Measurements from ENCODE around the gene MED25. TPM values are rescaled to one million over a fixed set of nuclear protein-coding genes. Genes with fewer than 3 reads are reported as not detected.

MED25 gene
- total RNA-seq, 1 experiment from 2014 or later, result 89.7 TPM

DNA sequence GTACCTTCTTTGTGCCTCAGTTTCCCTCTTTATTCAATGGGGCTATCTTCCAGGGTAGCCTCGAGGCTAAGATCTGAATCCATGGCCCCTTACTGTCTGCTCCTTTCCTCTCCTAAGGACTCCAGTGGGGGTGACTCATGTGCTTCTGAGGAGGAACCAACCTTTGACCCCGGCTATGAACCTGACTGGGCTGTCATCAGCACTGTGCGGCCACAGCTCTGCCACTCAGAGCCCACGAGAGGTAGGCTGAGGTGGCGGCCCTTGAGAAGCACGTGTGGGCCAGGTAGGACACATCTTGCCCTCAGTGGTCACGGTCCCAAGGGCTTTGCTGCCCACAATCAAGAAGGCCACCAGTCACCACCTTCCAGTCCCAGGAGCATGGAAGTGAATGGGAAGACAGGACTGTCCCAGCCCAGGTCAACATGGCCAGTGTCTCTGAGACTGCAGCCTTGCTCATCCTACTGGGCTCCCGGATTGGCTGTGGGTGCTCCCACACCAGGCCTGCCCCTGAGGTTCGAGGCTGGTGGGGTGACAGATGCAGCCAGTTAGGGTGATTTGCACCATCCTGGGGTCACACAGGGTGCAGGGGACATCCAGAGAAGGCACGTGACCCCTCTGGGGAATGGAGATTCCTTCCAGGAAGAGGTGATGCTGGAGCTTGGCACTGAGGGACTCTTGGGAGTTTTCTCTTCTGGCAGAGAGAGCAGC, 62.2 kb downstream of the MED25 start:
- Mint-ChIP-seq H3K36me3 (ENCODE audit: insufficient read depth, unreplicated experiment) (no peaks in the 10 kb centered on the region), H3K27ac (ENCODE audit: unreplicated experiment) (no peak overlapping the region), H3K4me3 (ENCODE audit: low read depth, unreplicated experiment) (no peak overlapping the region), H3K4me1 (ENCODE audit: low read depth, unreplicated experiment) (peaks cover 17% of the 10 kb centered on the region), H3K27me3 (ENCODE audit: unreplicated experiment) (no peaks in the 10 kb centered on the region), H3K9me3 (ENCODE audit: low read depth, unreplicated experiment) (no peaks in the 10 kb centered on the region)
- CTCF ChIA-PET, result no interaction called here
- intact Hi-C loops (cut with micrococcal nuclease; ENCODE audit: unreplicated experiment), result no loop called here
- no peak for DNase-seq
- BruUV-seq (replicated peaks), result no TSS peak
- TF ChIP-seq, protein P1, sequence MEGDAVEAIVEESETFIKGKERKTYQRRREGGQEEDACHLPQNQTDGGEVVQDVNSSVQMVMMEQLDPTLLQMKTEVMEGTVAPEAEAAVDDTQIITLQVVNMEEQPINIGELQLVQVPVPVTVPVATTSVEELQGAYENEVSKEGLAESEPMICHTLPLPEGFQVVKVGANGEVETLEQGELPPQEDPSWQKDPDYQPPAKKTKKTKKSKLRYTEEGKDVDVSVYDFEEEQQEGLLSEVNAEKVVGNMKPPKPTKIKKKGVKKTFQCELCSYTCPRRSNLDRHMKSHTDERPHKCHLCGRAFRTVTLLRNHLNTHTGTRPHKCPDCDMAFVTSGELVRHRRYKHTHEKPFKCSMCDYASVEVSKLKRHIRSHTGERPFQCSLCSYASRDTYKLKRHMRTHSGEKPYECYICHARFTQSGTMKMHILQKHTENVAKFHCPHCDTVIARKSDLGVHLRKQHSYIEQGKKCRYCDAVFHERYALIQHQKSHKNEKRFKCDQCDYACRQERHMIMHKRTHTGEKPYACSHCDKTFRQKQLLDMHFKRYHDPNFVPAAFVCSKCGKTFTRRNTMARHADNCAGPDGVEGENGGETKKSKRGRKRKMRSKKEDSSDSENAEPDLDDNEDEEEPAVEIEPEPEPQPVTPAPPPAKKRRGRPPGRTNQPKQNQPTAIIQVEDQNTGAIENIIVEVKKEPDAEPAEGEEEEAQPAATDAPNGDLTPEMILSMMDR (IDR thresholded peaks at IDR 0.05; ENCODE audit: unreplicated experiment), result no peak

DNA sequence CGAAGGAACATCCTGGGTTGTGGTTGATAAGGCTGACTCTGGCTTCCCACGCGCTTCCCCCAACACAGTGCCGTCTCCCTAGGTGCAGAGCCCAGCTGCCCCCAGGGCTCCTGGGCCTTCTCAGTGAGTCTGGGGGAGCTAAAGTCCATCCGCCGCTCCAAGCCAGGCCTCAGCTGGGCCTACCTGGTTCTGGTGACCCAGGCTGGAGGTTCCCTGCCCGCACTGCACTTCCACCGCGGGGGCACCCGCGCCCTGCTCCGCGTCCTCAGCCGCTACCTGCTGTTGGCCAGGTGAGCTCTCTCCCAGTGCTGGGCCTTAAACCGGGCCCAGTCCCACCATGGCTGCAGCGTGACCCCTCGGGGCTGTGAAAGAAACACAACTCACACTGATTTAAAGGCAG, 63.1 kb downstream of the MED25 start:
- Mint-ChIP-seq H3K9me3 (ENCODE audit: low read depth, unreplicated experiment) (no peaks in the 10 kb centered on the region), H3K4me3 (ENCODE audit: low read depth, unreplicated experiment) (no peak overlapping the region), H3K27ac (ENCODE audit: unreplicated experiment) (no peak overlapping the region), H3K36me3 (ENCODE audit: insufficient read depth, unreplicated experiment) (no peaks in the 10 kb centered on the region), H3K27me3 (ENCODE audit: unreplicated experiment) (no peaks in the 10 kb centered on the region), H3K4me1 (ENCODE audit: low read depth, unreplicated experiment) (peaks cover 17% of the 10 kb centered on the region)
- CTCF ChIA-PET, result no interaction called here
- TF ChIP-seq, protein P1 (IDR thresholded peaks at IDR 0.05; ENCODE audit: unreplicated experiment), result no peak
- BruUV-seq (replicated peaks), result no TSS peak
- intact Hi-C loops (cut with micrococcal nuclease; ENCODE audit: unreplicated experiment), result no loop called here
- DNase-seq, result no peak

DNA sequence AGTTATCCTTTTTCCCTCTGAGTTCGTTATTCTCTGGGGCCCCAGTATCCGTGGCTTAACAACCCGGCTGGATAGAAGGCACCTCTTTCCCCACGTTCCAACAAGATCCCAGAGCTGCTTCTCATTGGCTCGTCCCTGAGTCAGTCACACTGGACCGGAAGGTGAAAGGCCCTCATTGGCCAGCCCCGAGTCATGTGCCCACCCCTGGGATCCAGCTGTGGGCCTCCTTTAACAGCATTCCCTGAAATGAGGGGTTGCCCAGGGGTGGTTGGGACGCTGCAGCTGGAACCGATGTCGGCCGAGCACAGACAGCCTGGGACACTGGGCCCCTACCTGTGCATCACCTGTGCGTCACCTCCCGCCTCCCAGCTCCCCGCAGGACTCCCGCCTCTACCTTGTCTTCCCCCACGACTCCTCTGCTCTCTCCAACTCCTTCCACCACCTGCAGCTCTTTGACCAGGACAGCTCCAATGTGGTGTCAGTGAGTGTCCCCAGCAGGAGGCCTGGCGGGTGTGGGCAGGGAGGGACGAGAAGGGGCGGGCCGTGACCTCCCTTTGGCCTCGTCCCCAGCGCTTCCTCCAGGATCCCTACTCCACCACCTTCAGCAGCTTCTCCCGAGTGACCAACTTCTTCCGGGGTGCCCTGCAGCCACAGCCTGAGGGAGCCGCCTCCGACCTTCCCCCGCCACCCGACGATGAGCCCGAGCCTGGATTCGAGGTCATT, 63.7 kb downstream of the MED25 start:
- no TSS peak for BruUV-seq (replicated peaks)
- DNase-seq, result no peak
- CTCF ChIA-PET, result no interaction called here

DNA sequence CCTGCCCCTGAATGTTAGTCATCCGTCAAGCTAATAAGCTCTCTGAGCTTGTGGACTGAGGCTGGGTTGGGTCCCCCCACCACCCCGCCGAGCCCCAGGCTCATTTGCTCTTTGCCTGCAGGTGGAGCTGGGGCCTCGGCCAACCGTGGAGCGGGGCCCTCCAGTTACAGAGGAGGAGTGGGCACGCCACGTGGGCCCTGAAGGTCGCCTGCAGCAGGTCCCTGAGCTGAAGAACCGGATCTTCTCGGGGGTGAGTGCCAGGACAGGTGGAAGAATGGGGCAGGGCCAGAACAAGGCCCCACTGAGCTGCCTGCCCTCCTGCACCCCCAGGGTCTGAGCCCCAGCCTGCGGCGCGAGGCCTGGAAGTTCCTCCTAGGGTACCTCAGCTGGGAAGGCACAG, 64.6 kb downstream of the MED25 start:
- peaks cover 2% of the 10 kb centered on the region for H3K36me3 Mint-ChIP-seq (ENCODE audit: insufficient read depth, unreplicated experiment)
- no peak for DNase-seq
- H3K4me3 Mint-ChIP-seq (ENCODE audit: low read depth, unreplicated experiment), result no peak overlapping the region
- H3K9me3 Mint-ChIP-seq (ENCODE audit: low read depth, unreplicated experiment), result no peaks in the 10 kb centered on the region
- TF ChIP-seq, protein P1 (IDR thresholded peaks at IDR 0.05; ENCODE audit: unreplicated experiment), result no peak
- no peaks in the 10 kb centered on the region for H3K27me3 Mint-ChIP-seq (ENCODE audit: unreplicated experiment)
- no peak overlapping the region for H3K27ac Mint-ChIP-seq (ENCODE audit: unreplicated experiment)
- CTCF ChIA-PET, result no interaction called here
- intact Hi-C loops (cut with micrococcal nuclease; ENCODE audit: unreplicated experiment), result no loop called here
- H3K4me1 Mint-ChIP-seq (ENCODE audit: low read depth, unreplicated experiment), result peaks cover 17% of the 10 kb centered on the region
- BruUV-seq (replicated peaks), result no TSS peak

More for the DNA sequence above, 63.7 kb downstream of the MED25 start:
- Mint-ChIP-seq H3K27ac (ENCODE audit: unreplicated experiment) (no peak overlapping the region), H3K4me3 (ENCODE audit: low read depth, unreplicated experiment) (no peak overlapping the region), H3K27me3 (ENCODE audit: unreplicated experiment) (no peaks in the 10 kb centered on the region), H3K4me1 (ENCODE audit: low read depth, unreplicated experiment) (peaks cover 17% of the 10 kb centered on the region), H3K9me3 (ENCODE audit: low read depth, unreplicated experiment) (no peaks in the 10 kb centered on the region), H3K36me3 (ENCODE audit: insufficient read depth, unreplicated experiment) (no peaks in the 10 kb centered on the region)
- TF ChIP-seq, protein P1 (IDR thresholded peaks at IDR 0.05; ENCODE audit: unreplicated experiment), result no peak
- intact Hi-C loops (cut with micrococcal nuclease; ENCODE audit: unreplicated experiment), result no loop called here

All from Calu3 (cell line).